ENCODE results near the gene SCART1.
"Not testable (repeated sequence)": the region's sequence is repeated elsewhere in the genome, so short reads cannot be mapped to it uniquely, and the experiment has no call there.

Gene SCART1

GRCh38 chr10:133438711-133439273, 15.0 kb upstream of the SCART1 start:
- H3K9ac ChIP-seq, result no peak overlapping the region
- H3K36me3 ChIP-seq, result no peaks in the 10 kb centered on the region
- H4K20me1 ChIP-seq, result no peaks in the 10 kb centered on the region
- no peak for TF ChIP-seq Cebpa-rat (IDR thresholded peaks at IDR 0.05)
- H3K4me3 ChIP-seq, result no peak overlapping the region
- H3K27me3 ChIP-seq, result no peaks in the 10 kb centered on the region
- no peaks in the 10 kb centered on the region for H3K9me3 ChIP-seq
- H3K4me1 ChIP-seq, result peaks cover 11% of the 10 kb centered on the region
- no peak overlapping the region for H3K27ac ChIP-seq
- H3K4me2 ChIP-seq, result no peak overlapping the region

- Histone ChIP-seq H3K4me3 (no peak overlapping the region), H3K9me3 (peaks cover 7% of the 10 kb centered on the region), H3K4me2 (no peak overlapping the region), H3K4me1 (peaks cover 11% of the 10 kb centered on the region), H4K20me1 (no peaks in the 10 kb centered on the region), H3K36me3 (no peaks in the 10 kb centered on the region), H3K27ac (no peak overlapping the region), H3K27me3 (no peaks in the 10 kb centered on the region), H3K9ac (no peak overlapping the region)
- no peak for TF ChIP-seq Cebpa-rat (IDR thresholded peaks at IDR 0.05)
Measured at GRCh38 chr10:133439517-133440461, 14.0 kb upstream of the SCART1 start.

GRCh38 chr10:133440633-133441285, 13.0 kb upstream of the SCART1 start:
- H3K4me3 ChIP-seq, result no peak overlapping the region
- no peaks in the 10 kb centered on the region for H3K27me3 ChIP-seq
- no peaks in the 10 kb centered on the region for H4K20me1 ChIP-seq

GRCh38 chr10:133441356-133441755, 12.4 kb upstream of the SCART1 start:
- H3K27me3 ChIP-seq, H3K27ac ChIP-seq, H3K4me3 ChIP-seq, H3K9ac ChIP-seq, H3K4me2 ChIP-seq, H4K20me1 ChIP-seq, H3K36me3 ChIP-seq: not testable (repeated sequence)
- Histone ChIP-seq H3K4me1 (peaks cover 11% of the 10 kb centered on the region), H3K9me3 (peaks cover 22% of the 10 kb centered on the region)

More at GRCh38 chr10:133440633-133441285, 13.0 kb upstream of the SCART1 start:
- Histone ChIP-seq H3K4me1 (peaks cover 11% of the 10 kb centered on the region), H3K9me3 (peaks cover 16% of the 10 kb centered on the region), H3K4me2 (no peak overlapping the region), H3K27ac (no peak overlapping the region), H3K9ac (no peak overlapping the region), H3K36me3 (no peaks in the 10 kb centered on the region; the same call in 1 of the 2 replicates)
- TF ChIP-seq Cebpa-rat (IDR thresholded peaks at IDR 0.05), result no peak

GRCh38 chr10:133441780-133442179, 12.0 kb upstream of the SCART1 start:
- H3K27ac ChIP-seq, result no peak overlapping the region
- peaks cover 27% of the 10 kb centered on the region for H3K9me3 ChIP-seq

GRCh38 chr10:133442191-133442966, 11.4 kb upstream of the SCART1 start:
- H3K4me2 ChIP-seq, result peak overlapping the region; percentile 32
- no peak overlapping the region for H3K27ac ChIP-seq
- no peak overlapping the region for H3K9ac ChIP-seq
- no peak for TF ChIP-seq Cebpa-rat (IDR thresholded peaks at IDR 0.05)
- H4K20me1 ChIP-seq, result no peaks in the 10 kb centered on the region
- H3K9me3 ChIP-seq, result peaks cover 33% of the 10 kb centered on the region
- H3K27me3 ChIP-seq, result no peaks in the 10 kb centered on the region
- no peaks in the 10 kb centered on the region; the same call in 1 of the 2 replicates for H3K36me3 ChIP-seq
- H3K4me1 ChIP-seq, result peaks cover 11% of the 10 kb centered on the region
- H3K4me3 ChIP-seq, result no peak overlapping the region

More at GRCh38 chr10:133441780-133442179, 12.0 kb upstream of the SCART1 start:
- H3K36me3 ChIP-seq, result no peaks in the 10 kb centered on the region; the same call in 1 of the 2 replicates
- H3K4me1 ChIP-seq, result peaks cover 11% of the 10 kb centered on the region
- no peak overlapping the region for H3K9ac ChIP-seq
- TF ChIP-seq Cebpa-rat (IDR thresholded peaks at IDR 0.05), result no peak
- H3K4me2 ChIP-seq, result no peak overlapping the region
- no peaks in the 10 kb centered on the region for H3K27me3 ChIP-seq
- H4K20me1 ChIP-seq, result no peaks in the 10 kb centered on the region
- no peak overlapping the region for H3K4me3 ChIP-seq

GRCh38 chr10:133442967-133443924, 10.5 kb upstream of the SCART1 start:
- Histone ChIP-seq H3K4me2 (0 out of 2 replicates have a peak overlapping the region, but pooled peaks have one; percentile 32), H4K20me1 (no peaks in the 10 kb centered on the region), H3K4me1 (peaks cover 11% of the 10 kb centered on the region), H3K4me3 (no peak overlapping the region), H3K27ac (no peak overlapping the region), H3K9ac (no peak overlapping the region), H3K9me3 (peaks cover 41% of the 10 kb centered on the region), H3K36me3 (no peaks in the 10 kb centered on the region; the same call in 1 of the 2 replicates), H3K27me3 (no peaks in the 10 kb centered on the region)
- no peak for TF ChIP-seq Cebpa-rat (IDR thresholded peaks at IDR 0.05)

GRCh38 chr10:133444342-133445267, 9.1 kb upstream of the SCART1 start:
- Histone ChIP-seq H3K9ac (no peak overlapping the region), H3K9me3 (peaks cover 55% of the 10 kb centered on the region), H3K27me3 (no peaks in the 10 kb centered on the region), H3K27ac (no peak overlapping the region), H3K4me3 (no peak overlapping the region), H4K20me1 (no peaks in the 10 kb centered on the region), H3K4me1 (peaks cover 11% of the 10 kb centered on the region), H3K4me2 (no peak overlapping the region), H3K36me3 (no peaks in the 10 kb centered on the region; the same call in 1 of the 2 replicates)
- no peak for TF ChIP-seq Cebpa-rat (IDR thresholded peaks at IDR 0.05)

All from BLaER1 (cell line).